ENCODE measurements around the gene EDIL3.
A peak's percentile ranks its signal among the peaks of the same experiment; 100 is the strongest.

The EDIL3 gene

DNA sequence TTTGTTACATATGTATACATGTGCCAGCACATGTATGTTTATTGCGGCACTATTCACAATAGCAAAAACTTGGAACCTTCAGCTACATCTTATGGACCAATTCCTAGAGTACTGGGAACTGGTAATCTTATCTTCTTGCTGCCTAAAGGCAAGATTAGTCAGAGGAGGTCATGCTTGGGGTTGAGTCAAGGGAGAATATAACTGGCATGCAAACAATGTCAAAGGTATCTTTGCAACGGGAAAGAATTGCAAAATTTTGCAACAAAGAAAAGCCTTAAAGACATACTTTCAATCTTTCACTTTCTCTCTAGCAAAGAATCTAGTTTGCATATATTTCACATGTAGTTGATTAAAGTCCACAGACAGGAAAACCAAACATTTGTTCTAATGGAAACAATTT lies 145.2 kb downstream of the EDIL3 start:
- H2AFZ ChIP-seq (ENCODE audit: low read depth, low read length) = no peak overlapping the region
- no peak overlapping the region for H3K4me2 ChIP-seq (ENCODE audit: low read length, poor library complexity, severe bottlenecking)
- H3K4me3 ChIP-seq (ENCODE audit: insufficient read depth in 1 of 2, low read depth in 1 of 2, low read length in 2 of 2) = no peak overlapping the region
- peaks cover 5% of the 10 kb centered on the region for H3K79me1 ChIP-seq (replicated peaks; ENCODE audit: low read length, poor library complexity, severe bottlenecking)
- no peaks in the 10 kb centered on the region for H3K27me3 ChIP-seq (ENCODE audit: control insufficient read depth in 1 of 2, insufficient read depth in 1 of 2, low read length in 2 of 2)
- no peak overlapping the region for H3K4ac ChIP-seq (ENCODE audit: low read depth in 1 of 2, low read length in 2 of 2)
- no peak overlapping the region for H4K91ac ChIP-seq (ENCODE audit: low read length)
- no peak overlapping the region for H3K9ac ChIP-seq (ENCODE audit: low read length)
- no peak overlapping the region for H3K23ac ChIP-seq (ENCODE audit: low read length in 2 of 2)
- H2BK5ac ChIP-seq (ENCODE audit: low read depth, low read length, poor library complexity, severe bottlenecking) = no peak overlapping the region
- no peak overlapping the region for H3K14ac ChIP-seq (ENCODE audit: low read length in 2 of 2)
- no peak overlapping the region for H2BK15ac ChIP-seq (ENCODE audit: low read depth, poor library complexity, severe bottlenecking)
- no peak overlapping the region for H3K18ac ChIP-seq (ENCODE audit: low read depth in 1 of 2, low read length in 2 of 2)
- no peak overlapping the region for H2BK12ac ChIP-seq (ENCODE audit: low read length in 2 of 2)
- no CpG with 5 or more reads among the region's 2 CpGs for WGBS
- DNase-seq = peak; percentile 58
- peaks cover 4% of the 10 kb centered on the region for H3K4me1 ChIP-seq (ENCODE audit: control insufficient read depth, insufficient read depth, low read depth, low read length)
- H2AK5ac ChIP-seq (ENCODE audit: low read length, severe bottlenecking) = no peak overlapping the region
- no peaks in the 10 kb centered on the region for H3K36me3 ChIP-seq (ENCODE audit: control insufficient read depth in 1 of 2, insufficient read depth in 2 of 2, low read depth in 1 of 2, low read length in 2 of 2)
- no peak overlapping the region for H3K27ac ChIP-seq (ENCODE audit: low read length, poor library complexity, severe bottlenecking)
- H4K8ac ChIP-seq (ENCODE audit: low read length) = no peak overlapping the region
- no peak overlapping the region for H2BK120ac ChIP-seq (ENCODE audit: low read depth, low read length)
- no peaks in the 10 kb centered on the region for H3K9me3 ChIP-seq (ENCODE audit: control insufficient read depth, low read length)

- Histone ChIP-seq H2BK15ac (ENCODE audit: low read depth, poor library complexity, severe bottlenecking) (no peak overlapping the region), H3K79me1 (replicated peaks; ENCODE audit: low read length, poor library complexity, severe bottlenecking) (peaks cover 9% of the 10 kb centered on the region), H3K9ac (ENCODE audit: low read length) (no peak overlapping the region), H3K9me3 (ENCODE audit: control insufficient read depth, low read length) (no peaks in the 10 kb centered on the region), H3K4ac (ENCODE audit: low read depth in 1 of 2, low read length in 2 of 2) (no peak overlapping the region), H3K27ac (ENCODE audit: low read length, poor library complexity, severe bottlenecking) (no peak overlapping the region), H3K4me2 (ENCODE audit: low read length, poor library complexity, severe bottlenecking) (no peak overlapping the region), H2BK5ac (ENCODE audit: low read depth, low read length, poor library complexity, severe bottlenecking) (no peak overlapping the region), H2AFZ (ENCODE audit: low read depth, low read length) (no peak overlapping the region), H3K23ac (ENCODE audit: low read length in 2 of 2) (no peak overlapping the region), H3K4me1 (ENCODE audit: control insufficient read depth, insufficient read depth, low read depth, low read length) (peaks cover 2% of the 10 kb centered on the region), H3K4me3 (ENCODE audit: insufficient read depth in 1 of 2, low read depth in 1 of 2, low read length in 2 of 2) (no peak overlapping the region), H2BK12ac (ENCODE audit: low read length in 2 of 2) (no peak overlapping the region), H3K27me3 (ENCODE audit: control insufficient read depth in 1 of 2, insufficient read depth in 1 of 2, low read length in 2 of 2) (no peaks in the 10 kb centered on the region), H4K91ac (ENCODE audit: low read length) (no peak overlapping the region), H3K14ac (ENCODE audit: low read length in 2 of 2) (no peak overlapping the region), H2AK5ac (ENCODE audit: low read length, severe bottlenecking) (no peak overlapping the region), H2BK120ac (ENCODE audit: low read depth, low read length) (no peak overlapping the region), H3K36me3 (ENCODE audit: control insufficient read depth in 1 of 2, insufficient read depth in 2 of 2, low read depth in 1 of 2, low read length in 2 of 2) (no peaks in the 10 kb centered on the region), H4K8ac (ENCODE audit: low read length) (no peak overlapping the region), H3K18ac (ENCODE audit: low read depth in 1 of 2, low read length in 2 of 2) (no peak overlapping the region)
- DNase-seq = no peak
Measured at GRCh38 chr5:84237126-84237525, 147.6 kb downstream of the EDIL3 start.

DNA sequence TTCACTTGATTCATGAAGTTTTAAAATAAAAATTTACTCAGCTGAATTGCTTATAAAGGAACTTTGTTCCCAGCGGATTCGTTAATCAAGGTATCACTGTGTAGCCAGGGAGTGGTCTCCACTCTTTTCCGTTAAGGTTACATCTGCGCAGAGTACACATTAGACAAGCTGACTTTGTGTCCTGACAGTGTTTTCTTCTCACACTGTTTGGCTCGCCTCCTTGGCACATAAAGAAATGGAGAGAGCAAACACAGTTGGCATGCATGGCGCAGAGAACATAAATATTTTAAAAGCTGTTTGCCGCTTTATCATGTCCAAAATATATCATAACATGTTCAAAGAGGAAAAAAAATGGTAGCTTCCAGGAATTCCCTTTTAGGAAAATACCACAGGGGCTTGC lies 153.2 kb downstream of the EDIL3 start:
- Histone ChIP-seq H2AFZ (ENCODE audit: low read depth, low read length) (no peak overlapping the region), H4K8ac (ENCODE audit: low read length) (no peak overlapping the region), H3K4me1 (ENCODE audit: control insufficient read depth, insufficient read depth, low read depth, low read length) (no peaks in the 10 kb centered on the region), H3K79me1 (replicated peaks; ENCODE audit: low read length, poor library complexity, severe bottlenecking) (peaks cover 16% of the 10 kb centered on the region), H3K9me3 (ENCODE audit: control insufficient read depth, low read length) (no peaks in the 10 kb centered on the region), H3K18ac (ENCODE audit: low read depth in 1 of 2, low read length in 2 of 2) (no peak overlapping the region), H3K4me3 (ENCODE audit: insufficient read depth in 1 of 2, low read depth in 1 of 2, low read length in 2 of 2) (no peak overlapping the region), H3K23ac (ENCODE audit: low read length in 2 of 2) (no peak overlapping the region), H3K36me3 (ENCODE audit: control insufficient read depth in 1 of 2, insufficient read depth in 2 of 2, low read depth in 1 of 2, low read length in 2 of 2) (no peaks in the 10 kb centered on the region), H2AK5ac (ENCODE audit: low read length, severe bottlenecking) (no peak overlapping the region), H3K4ac (ENCODE audit: low read depth in 1 of 2, low read length in 2 of 2) (no peak overlapping the region), H2BK15ac (ENCODE audit: low read depth, poor library complexity, severe bottlenecking) (no peak overlapping the region), H2BK12ac (ENCODE audit: low read length in 2 of 2) (no peak overlapping the region), H2BK120ac (ENCODE audit: low read depth, low read length) (no peak overlapping the region), H2BK5ac (ENCODE audit: low read depth, low read length, poor library complexity, severe bottlenecking) (no peak overlapping the region), H3K27me3 (ENCODE audit: control insufficient read depth in 1 of 2, insufficient read depth in 1 of 2, low read length in 2 of 2) (no peaks in the 10 kb centered on the region), H3K27ac (ENCODE audit: low read length, poor library complexity, severe bottlenecking) (no peak overlapping the region), H4K91ac (ENCODE audit: low read length) (no peak overlapping the region), H3K4me2 (ENCODE audit: low read length, poor library complexity, severe bottlenecking) (no peak overlapping the region), H3K9ac (ENCODE audit: low read length) (no peak overlapping the region), H3K14ac (ENCODE audit: low read length in 2 of 2) (no peak overlapping the region)
- 96% methylated on average over 5 of the region's 7 CpGs for WGBS
- DNase-seq = no peak

GRCh38 chr5:84229045-84229444 lies 155.6 kb downstream of the EDIL3 start:
- Histone ChIP-seq H3K18ac (ENCODE audit: low read depth in 1 of 2, low read length in 2 of 2) (no peak overlapping the region), H3K9ac (ENCODE audit: low read length) (no peak overlapping the region)

More at GRCh38 chr5:84229045-84229444, 155.6 kb downstream of the EDIL3 start:
- H3K14ac ChIP-seq (ENCODE audit: low read length in 2 of 2) = no peak overlapping the region
- no peaks in the 10 kb centered on the region for H3K4me1 ChIP-seq (ENCODE audit: control insufficient read depth, insufficient read depth, low read depth, low read length)
- no peak overlapping the region for H2BK15ac ChIP-seq (ENCODE audit: low read depth, poor library complexity, severe bottlenecking)
- no peak overlapping the region for H3K4ac ChIP-seq (ENCODE audit: low read depth in 1 of 2, low read length in 2 of 2)
- H2BK5ac ChIP-seq (ENCODE audit: low read depth, low read length, poor library complexity, severe bottlenecking) = no peak overlapping the region
- no peak overlapping the region for H3K27ac ChIP-seq (ENCODE audit: low read length, poor library complexity, severe bottlenecking)
- H4K8ac ChIP-seq (ENCODE audit: low read length) = no peak overlapping the region
- H3K36me3 ChIP-seq (ENCODE audit: control insufficient read depth in 1 of 2, insufficient read depth in 2 of 2, low read depth in 1 of 2, low read length in 2 of 2) = no peaks in the 10 kb centered on the region
- no peak overlapping the region for H2AFZ ChIP-seq (ENCODE audit: low read depth, low read length)
- no peak overlapping the region for H3K4me3 ChIP-seq (ENCODE audit: insufficient read depth in 1 of 2, low read depth in 1 of 2, low read length in 2 of 2)
- no peak overlapping the region for H4K91ac ChIP-seq (ENCODE audit: low read length)
- no peak overlapping the region for H2BK120ac ChIP-seq (ENCODE audit: low read depth, low read length)
- no peak overlapping the region for H2AK5ac ChIP-seq (ENCODE audit: low read length, severe bottlenecking)
- no peaks in the 10 kb centered on the region for H3K9me3 ChIP-seq (ENCODE audit: control insufficient read depth, low read length)
- H3K4me2 ChIP-seq (ENCODE audit: low read length, poor library complexity, severe bottlenecking) = no peak overlapping the region
- no peaks in the 10 kb centered on the region for H3K27me3 ChIP-seq (ENCODE audit: control insufficient read depth in 1 of 2, insufficient read depth in 1 of 2, low read length in 2 of 2)
- no peak for DNase-seq
- H3K79me1 ChIP-seq (replicated peaks; ENCODE audit: low read length, poor library complexity, severe bottlenecking) = peaks cover 13% of the 10 kb centered on the region
- no peak overlapping the region for H2BK12ac ChIP-seq (ENCODE audit: low read length in 2 of 2)
- H3K23ac ChIP-seq (ENCODE audit: low read length in 2 of 2) = no peak overlapping the region
